B cell (primary cell): Measurements from ENCODE around the gene ABI3BP.

Source experiments
- EZH2 ChIP-seq: IDR thresholded peaks from 2 replicates; pipeline ENCODE4 v1.6.1; 2012; ENCODE audit warnings: borderline replicate concordance, low read depth, mild to moderate bottlenecking, moderate library complexity, low read length; ENCODE audit not compliant: insufficient read depth, poor library complexity, severe bottlenecking
- TF ChIP-seq, protein P1 (sequence below): fragments of 200-600 bp; IDR thresholded peaks from one replicate; pipeline ENCODE4 v1.8.0; 2022; ENCODE audit warnings: antibody characterized with exemption, mild to moderate bottlenecking

DNA sequence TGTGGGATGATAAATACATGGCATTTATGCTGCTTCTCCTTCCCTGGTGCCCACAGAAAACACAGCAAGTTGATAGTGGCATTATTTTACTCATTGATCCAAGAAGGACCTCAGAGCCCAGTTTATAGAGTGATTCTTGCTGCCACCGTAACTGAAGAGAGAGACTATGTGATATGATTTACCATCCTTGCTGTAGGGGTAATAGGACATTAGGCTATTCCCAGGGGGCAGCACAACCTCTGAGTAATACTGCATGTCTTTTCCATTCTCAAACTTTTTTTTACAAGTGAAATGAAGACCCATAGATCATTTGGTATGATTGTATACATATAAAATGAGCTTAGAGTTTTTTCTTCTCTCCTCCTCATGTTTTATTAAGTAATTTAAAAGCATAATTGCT, 136.4 kb downstream of the ABI3BP start:
- no peak for TF ChIP-seq EZH2
- TF ChIP-seq, protein P1, sequence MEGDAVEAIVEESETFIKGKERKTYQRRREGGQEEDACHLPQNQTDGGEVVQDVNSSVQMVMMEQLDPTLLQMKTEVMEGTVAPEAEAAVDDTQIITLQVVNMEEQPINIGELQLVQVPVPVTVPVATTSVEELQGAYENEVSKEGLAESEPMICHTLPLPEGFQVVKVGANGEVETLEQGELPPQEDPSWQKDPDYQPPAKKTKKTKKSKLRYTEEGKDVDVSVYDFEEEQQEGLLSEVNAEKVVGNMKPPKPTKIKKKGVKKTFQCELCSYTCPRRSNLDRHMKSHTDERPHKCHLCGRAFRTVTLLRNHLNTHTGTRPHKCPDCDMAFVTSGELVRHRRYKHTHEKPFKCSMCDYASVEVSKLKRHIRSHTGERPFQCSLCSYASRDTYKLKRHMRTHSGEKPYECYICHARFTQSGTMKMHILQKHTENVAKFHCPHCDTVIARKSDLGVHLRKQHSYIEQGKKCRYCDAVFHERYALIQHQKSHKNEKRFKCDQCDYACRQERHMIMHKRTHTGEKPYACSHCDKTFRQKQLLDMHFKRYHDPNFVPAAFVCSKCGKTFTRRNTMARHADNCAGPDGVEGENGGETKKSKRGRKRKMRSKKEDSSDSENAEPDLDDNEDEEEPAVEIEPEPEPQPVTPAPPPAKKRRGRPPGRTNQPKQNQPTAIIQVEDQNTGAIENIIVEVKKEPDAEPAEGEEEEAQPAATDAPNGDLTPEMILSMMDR: no peak
